Body of pancreas (tissue), 4 donors: ENCODE data around the gene MKI67.

Source experiments
- CTCF ChIP-seq, 7 experiments: fragments of 450-650 bp in 4 of 7; fragments of 200-600 bp in 3 of 7; sonication (generic) in 3 of 7; IDR thresholded peaks; one replicate each; pipeline ENCODE4 v1.5.1; 2016 to 2019; ENCODE audit warnings: antibody characterized with exemption in 7 of 7
- POLR2A ChIP-seq, 3 donors: fragments of 450-650 bp; IDR thresholded peaks; one replicate each; pipeline ENCODE4 v1.6.1; 2016; ENCODE audit warnings: antibody characterized with exemption in 3 of 3, mild to moderate bottlenecking in 2 of 3

- peak; percentile 27 to 63 (median 51) for TF ChIP-seq CTCF (IDR thresholded peaks at IDR 0.05)
- no peak for TF ChIP-seq POLR2A (IDR thresholded peaks at IDR 0.05)
Measured at GRCh38 chr10:128078136-128078969, 47.9 kb downstream of the MKI67 start.
